Activated CD8-positive, alpha-beta T cell treated with anti-CD3 and anti-CD28 coated beads for 36 hours (primary cell): Measurements from ENCODE around the gene UBE2QL1. TPM values are rescaled to one million over a fixed set of nuclear protein-coding genes. Genes with fewer than 3 reads are reported as not detected.

Source experiments
- ATAC-seq: fragments of 200-7000 bp; cut with Tn5 transposase; one replicate; pipeline ENCODE4 v1.10.0; 2021; ENCODE audit warnings: mild to moderate bottlenecking, moderate library complexity
- CTCF ChIA-PET: fragments of 350-600 bp; sonication (Branson Sonifier 250); formaldehyde crosslinking; loops from one replicate; lab custom pipeline; 2021; ENCODE audit warnings: antibody characterized with exemption; lab: Charles Lee
- POLR2A ChIA-PET: fragments of 350-600 bp; sonication (Branson Sonifier 250); formaldehyde crosslinking; loops from one replicate; lab custom pipeline; 2021; ENCODE audit warnings: antibody characterized with exemption; lab: Charles Lee
- DNase-seq: peaks from one replicate; pipeline ENCODE4 v3.0.0-alpha.2; 2020
- H3K27ac Mint-ChIP-seq: one replicate; pipeline ENCODE4 v1.8.0; 2021; ENCODE audit warnings: mild to moderate bottlenecking, mixed read lengths
- H3K27me3 Mint-ChIP-seq: one replicate; pipeline ENCODE4 v1.8.0; 2021; ENCODE audit warnings: mixed read lengths
- H3K36me3 Mint-ChIP-seq: one replicate; pipeline ENCODE4 v1.8.0; 2021; ENCODE audit warnings: low read depth, mixed read lengths
- H3K4me1 Mint-ChIP-seq: one replicate; pipeline ENCODE4 v1.8.0; 2021; ENCODE audit warnings: low read depth, mixed read lengths
- H3K4me3 Mint-ChIP-seq: one replicate; pipeline ENCODE4 v1.8.0; 2021; ENCODE audit warnings: mild to moderate bottlenecking, moderate library complexity, mixed read lengths
- H3K9me3 Mint-ChIP-seq: one replicate; pipeline ENCODE4 v1.8.0; 2021; ENCODE audit warnings: mixed read lengths
- CTCF ChIP-seq: fragments of 200-600 bp; IDR thresholded peaks from one replicate; pipeline ENCODE4 v1.8.0; 2022; ENCODE audit warnings: antibody characterized with exemption, mild to moderate bottlenecking
- intact Hi-C: fragments of 100-400 bp; cut with micrococcal nuclease; formaldehyde crosslinking; loops from one replicate; pipeline ENCODE4 v1.10.0; 2022
- total RNA-seq, 2 experiments: library from RNA; stranded (reverse); gene quantifications; one replicate each; pipeline ENCODE4 v1.2.3, GENCODE V29; 2021

Gene UBE2QL1
- total RNA-seq, 2 experiments from 2014 or later = not detected

- H3K36me3 Mint-ChIP-seq = no peaks in the 10 kb centered on the region
- intact Hi-C loops = no loop called here
- H3K27me3 Mint-ChIP-seq = peaks cover 3% of the 10 kb centered on the region
- ChIA-PET CTCF (no interaction called here), POLR2A (no interaction called here)
- H3K4me3 Mint-ChIP-seq = no peak overlapping the region
- peaks cover 11% of the 10 kb centered on the region for H3K4me1 Mint-ChIP-seq
- H3K9me3 Mint-ChIP-seq = no peaks in the 10 kb centered on the region
- no peak overlapping the region for H3K27ac Mint-ChIP-seq
- ATAC-seq (peak; percentile 62), DNase-seq (no peak)
- no peak for TF ChIP-seq CTCF
Measured at GRCh38 chr5:6483880-6484382, 35.3 kb downstream of the UBE2QL1 start.

GRCh38 chr5:6484446-6484845 is 35.8 kb downstream of the UBE2QL1 start:
- peaks cover 3% of the 10 kb centered on the region for H3K27me3 Mint-ChIP-seq
- ATAC-seq = no peak
- no peaks in the 10 kb centered on the region for H3K36me3 Mint-ChIP-seq
- intact Hi-C loops = no loop called here
- ChIA-PET POLR2A (no interaction called here), CTCF (no interaction called here)
- DNase-seq = no peak
- no peak for TF ChIP-seq CTCF
- H3K9me3 Mint-ChIP-seq = no peaks in the 10 kb centered on the region
- H3K4me3 Mint-ChIP-seq = no peak overlapping the region
- H3K27ac Mint-ChIP-seq = no peak overlapping the region
- H3K4me1 Mint-ChIP-seq = peaks cover 11% of the 10 kb centered on the region

- Mint-ChIP-seq H3K4me3 (no peak overlapping the region), H3K9me3 (no peaks in the 10 kb centered on the region), H3K27ac (no peak overlapping the region), H3K36me3 (no peaks in the 10 kb centered on the region), H3K4me1 (peaks cover 11% of the 10 kb centered on the region), H3K27me3 (peaks cover 3% of the 10 kb centered on the region)
- ChIA-PET CTCF (no interaction called here), POLR2A (no interaction called here)
- intact Hi-C loops = no loop called here
- ATAC-seq (no peak), DNase-seq (no peak)
- TF ChIP-seq CTCF = no peak
Measured at GRCh38 chr5:6484899-6485298, 36.2 kb downstream of the UBE2QL1 start.

GRCh38 chr5:6485441-6485840 is 36.8 kb downstream of the UBE2QL1 start:
- Mint-ChIP-seq H3K36me3 (no peaks in the 10 kb centered on the region), H3K9me3 (no peaks in the 10 kb centered on the region), H3K4me1 (peaks cover 11% of the 10 kb centered on the region), H3K4me3 (no peak overlapping the region), H3K27me3 (peaks cover 3% of the 10 kb centered on the region), H3K27ac (no peak overlapping the region)
- DNase-seq (no peak), ATAC-seq (no peak)
- CTCF ChIA-PET = no interaction called here
- intact Hi-C loops = no loop called here
- TF ChIP-seq CTCF = no peak
- POLR2A ChIA-PET = no interaction called here

- intact Hi-C loops = no loop called here
- no peaks in the 10 kb centered on the region for H3K36me3 Mint-ChIP-seq
- ChIA-PET POLR2A (no interaction called here), CTCF (no interaction called here)
- TF ChIP-seq CTCF = no peak
- no peaks in the 10 kb centered on the region for H3K9me3 Mint-ChIP-seq
- peaks cover 11% of the 10 kb centered on the region for H3K4me1 Mint-ChIP-seq
- no peak overlapping the region for H3K4me3 Mint-ChIP-seq
- ATAC-seq (no peak), DNase-seq (no peak)
- no peak overlapping the region for H3K27ac Mint-ChIP-seq
- H3K27me3 Mint-ChIP-seq = peaks cover 3% of the 10 kb centered on the region
Measured at GRCh38 chr5:6486074-6486473, 37.4 kb downstream of the UBE2QL1 start.
